Naive B cell (primary cell): ENCODE measurements around the gene SHROOM2. TPM values are rescaled to one million over a fixed set of nuclear protein-coding genes. Genes with fewer than 3 reads are reported as not detected.
"Not testable (repeated sequence)": the region's sequence is repeated elsewhere in the genome, so short reads cannot be mapped to it uniquely, and the experiment has no call there.

Source experiments
- ATAC-seq, 2 donors: fragments of 150-1000 bp; cut with Tn5 transposase; 2 replicates each; pipeline ENCODE4 v1.10.0; 2021; ENCODE audit warnings: low read depth in 2 of 2, mild to moderate bottlenecking in 2 of 2, moderate library complexity in 2 of 2
- DNase-seq: peaks from one replicate; pipeline ENCODE4 v3.0.0; 2022
- H3K27ac Mint-ChIP-seq, 6 donors: one replicate each; pipeline ENCODE4 v1.8.0; 2020 to 2022; ENCODE audit warnings: mild to moderate bottlenecking in 6 of 6, mixed read lengths in 6 of 6, moderate library complexity in 5 of 6, inconsistent platforms in 2 of 6
- H3K27me3 Mint-ChIP-seq, 3 donors: one replicate each; pipeline ENCODE4 v1.8.0; 2021 to 2022; ENCODE audit warnings: mixed read lengths in 3 of 3, mild to moderate bottlenecking in 1 of 3
- H3K36me3 Mint-ChIP-seq, 2 donors: one replicate each; pipeline ENCODE4 v1.8.0; 2020 to 2022; ENCODE audit warnings: mixed read lengths in 2 of 2, inconsistent platforms in 1 of 2, mild to moderate bottlenecking in 1 of 2
- H3K4me1 Mint-ChIP-seq, 3 donors: one replicate each; pipeline ENCODE4 v1.8.0; 2020 to 2022; ENCODE audit warnings: mixed read lengths in 3 of 3, inconsistent platforms in 1 of 3, mild to moderate bottlenecking in 1 of 3, moderate library complexity in 1 of 3
- H3K4me3 Mint-ChIP-seq, 8 donors: one replicate each; pipeline ENCODE4 v1.8.0; 2020 to 2022; ENCODE audit warnings: mild to moderate bottlenecking in 8 of 8, mixed read lengths in 8 of 8, moderate library complexity in 8 of 8, inconsistent platforms in 2 of 8
- H3K9me3 Mint-ChIP-seq, 7 donors: one replicate each; pipeline ENCODE4 v1.8.0; 2020 to 2022; ENCODE audit warnings: mixed read lengths in 7 of 7, mild to moderate bottlenecking in 5 of 7, inconsistent platforms in 2 of 7, moderate library complexity in 1 of 7
- polyA plus RNA-seq, 6 donors: library from polyadenylated mRNA; unstranded; fragments of 300-500 nt; fragmentation: Illumina TruSeq; gene quantifications; one replicate each; pipeline ENCODE4 v1.2.3, GENCODE V29; 2021; ENCODE audit warnings: low read depth in 6 of 6

Gene SHROOM2
- polyA plus RNA-seq, 6 donors from 2014 or later = not detected

DNA sequence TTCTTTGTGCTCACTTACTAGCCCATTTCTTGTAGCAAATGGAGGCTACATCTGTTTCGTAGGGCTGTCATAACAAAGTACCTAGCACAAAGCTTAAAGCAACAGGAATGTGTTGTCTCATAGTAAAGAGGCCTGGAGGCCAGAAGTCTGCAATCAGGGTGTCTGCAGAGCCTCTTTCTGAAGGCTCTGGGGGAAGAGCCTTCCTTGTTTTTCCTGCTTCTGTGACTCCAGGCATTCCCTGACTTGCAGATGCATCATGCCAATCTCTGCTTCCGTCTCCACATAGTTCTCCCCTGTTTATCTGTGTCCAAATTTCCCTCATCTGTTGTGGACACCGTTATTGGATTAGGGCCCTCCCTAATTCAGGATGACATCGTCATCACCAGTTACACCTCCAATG, 67.1 kb downstream of the SHROOM2 start:
- DNase-seq (no peak), ATAC-seq (no peak)
- Mint-ChIP-seq H3K9me3 (no peaks in the 10 kb centered on the region), H3K27ac (peak overlapping the region in 1 of 6 donors; percentile 44), H3K4me1 (no peaks in the 10 kb centered on the region), H3K27me3 (peaks cover 5 to 20% (median 8%) of the 10 kb centered on the region in 3 donors), H3K4me3 (no peak overlapping the region), H3K36me3 (no peaks in the 10 kb centered on the region)

- H3K4me1 Mint-ChIP-seq = no peaks in the 10 kb centered on the region
- ATAC-seq = no peak
- no peak overlapping the region for H3K4me3 Mint-ChIP-seq
- H3K27ac Mint-ChIP-seq = no peak overlapping the region
- H3K27me3 Mint-ChIP-seq = peaks cover 8 to 42% (median 12%) of the 10 kb centered on the region in 3 donors
- peaks cover 0 to 3% (median 0%) of the 10 kb centered on the region in 7 donors for H3K9me3 Mint-ChIP-seq
- no peaks in the 10 kb centered on the region for H3K36me3 Mint-ChIP-seq
- no peak for DNase-seq
These were observed 69.5 kb downstream of the SHROOM2 start for GRCh38 chrX:9855561-9856283.

DNA sequence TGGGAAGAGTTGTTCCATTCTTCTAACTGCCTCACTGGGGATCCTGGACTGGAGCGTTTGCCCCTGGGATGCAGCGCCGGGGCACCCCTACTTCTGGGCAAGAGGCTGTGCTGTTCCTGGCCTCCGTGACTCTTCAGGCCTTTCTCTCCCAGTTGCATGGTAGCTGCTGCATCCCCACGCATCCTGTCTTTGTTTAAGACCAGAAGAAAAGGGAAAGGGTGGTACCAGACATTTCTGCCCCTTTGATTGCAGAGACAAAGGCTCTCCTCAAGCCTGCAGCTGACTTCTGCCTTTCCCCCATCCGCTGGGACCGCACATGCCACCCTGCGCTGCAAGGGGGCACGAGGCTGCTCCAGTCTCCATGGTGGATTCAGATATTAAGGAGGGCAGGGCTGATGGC, 70.4 kb downstream of the SHROOM2 start:
- Mint-ChIP-seq H3K27me3 (peaks cover 8 to 42% (median 12%) of the 10 kb centered on the region in 3 donors), H3K36me3 (no peaks in the 10 kb centered on the region), H3K27ac (peak overlapping the region in 1 of 6 donors; percentile 16), H3K4me3 (no peak overlapping the region), H3K9me3 (peaks cover 0 to 3% (median 0%) of the 10 kb centered on the region in 7 donors), H3K4me1 (no peaks in the 10 kb centered on the region)
- no peak for ATAC-seq
- no peak for DNase-seq

- DNase-seq (no peak), ATAC-seq (no peak)
- Mint-ChIP-seq H3K4me3 (no peak overlapping the region), H3K9me3 (peaks cover 0 to 3% (median 0%) of the 10 kb centered on the region in 7 donors), H3K4me1 (no peaks in the 10 kb centered on the region), H3K27ac (no peak overlapping the region), H3K36me3 (peaks cover 0 to under 1% of the 10 kb centered on the region in 2 donors), H3K27me3 (peaks cover 10 to 46% (median 12%) of the 10 kb centered on the region in 3 donors)
These were observed 71.6 kb downstream of the SHROOM2 start for GRCh38 chrX:9857575-9858474.

DNA sequence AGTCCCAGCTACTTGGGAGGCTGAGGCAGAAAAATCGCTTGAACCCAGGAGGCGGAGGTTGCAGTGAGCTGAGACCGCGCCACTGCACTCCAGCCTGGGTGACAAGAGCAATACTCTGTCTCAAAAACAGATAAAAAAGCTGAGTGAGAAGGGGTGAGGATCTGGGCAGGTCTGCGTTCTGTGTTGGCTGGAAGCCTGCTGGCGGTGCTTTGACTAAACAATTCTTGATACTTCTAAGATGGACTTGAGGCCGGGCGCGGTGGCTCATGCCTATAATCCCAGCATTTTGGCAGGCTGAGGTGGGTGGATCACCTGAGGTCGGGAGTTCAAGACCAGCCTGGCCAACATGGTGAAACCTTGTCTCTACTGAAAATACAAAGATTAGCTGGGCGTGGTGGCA, 72.5 kb downstream of the SHROOM2 start:
- peaks cover 11 to 46% (median 12%) of the 10 kb centered on the region in 3 donors for H3K27me3 Mint-ChIP-seq
- not testable (repeated sequence) for H3K9me3 Mint-ChIP-seq, ATAC-seq, H3K4me1 Mint-ChIP-seq, H3K36me3 Mint-ChIP-seq, DNase-seq, H3K4me3 Mint-ChIP-seq
- peak overlapping the region in 1 of 6 donors; percentile 80 for H3K27ac Mint-ChIP-seq

DNA sequence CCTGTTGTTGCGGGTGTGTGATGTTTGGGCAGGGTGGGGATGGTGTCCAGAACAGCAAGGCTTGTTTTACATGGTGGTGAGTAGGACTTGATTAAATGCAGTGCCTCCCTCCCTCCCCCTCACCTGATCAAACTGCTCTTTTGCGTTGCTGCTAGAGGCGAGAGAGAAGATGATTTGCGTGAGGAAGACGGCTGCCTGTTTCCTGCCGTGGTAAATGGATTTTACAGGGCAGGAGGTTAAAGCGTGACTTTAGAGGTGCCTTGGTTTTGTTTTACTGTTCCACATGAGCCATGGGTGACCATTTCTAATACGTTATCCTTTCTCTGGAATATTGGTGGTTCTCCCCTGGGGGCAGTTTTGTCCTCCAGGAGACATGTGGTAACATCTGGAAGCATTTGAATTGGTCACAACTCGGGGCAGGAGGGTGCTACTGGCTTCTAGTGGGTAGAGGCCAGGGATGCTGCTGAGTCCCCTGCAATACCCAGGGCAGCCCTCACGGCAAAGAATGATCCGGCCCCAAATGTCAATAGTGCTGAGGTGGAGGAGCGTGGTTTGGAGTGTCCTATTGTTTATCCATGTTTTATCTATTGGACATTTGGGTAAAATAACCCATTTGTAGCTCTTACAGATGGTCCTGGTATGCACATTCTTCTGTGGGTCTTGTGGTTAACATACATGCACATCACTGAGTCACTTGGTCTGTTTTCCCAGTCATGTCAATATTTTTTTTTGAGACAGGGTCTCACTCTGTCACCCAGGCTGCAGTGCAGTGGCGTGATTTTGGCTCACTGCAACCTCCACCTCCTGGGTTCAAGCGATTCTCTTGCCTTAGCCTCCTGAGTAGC, 73.7 kb downstream of the SHROOM2 start:
- no peak for ATAC-seq
- Mint-ChIP-seq H3K9me3 (peaks cover 0 to 4% (median 2%) of the 10 kb centered on the region in 7 donors), H3K27me3 (peaks cover 9 to 41% (median 12%) of the 10 kb centered on the region in 3 donors), H3K27ac (peak overlapping the region in 1 of 6 donors; percentile 1), H3K4me3 (no peak overlapping the region), H3K4me1 (no peaks in the 10 kb centered on the region), H3K36me3 (peaks cover 0 to 8% of the 10 kb centered on the region in 2 donors)
- DNase-seq = no peak

DNA sequence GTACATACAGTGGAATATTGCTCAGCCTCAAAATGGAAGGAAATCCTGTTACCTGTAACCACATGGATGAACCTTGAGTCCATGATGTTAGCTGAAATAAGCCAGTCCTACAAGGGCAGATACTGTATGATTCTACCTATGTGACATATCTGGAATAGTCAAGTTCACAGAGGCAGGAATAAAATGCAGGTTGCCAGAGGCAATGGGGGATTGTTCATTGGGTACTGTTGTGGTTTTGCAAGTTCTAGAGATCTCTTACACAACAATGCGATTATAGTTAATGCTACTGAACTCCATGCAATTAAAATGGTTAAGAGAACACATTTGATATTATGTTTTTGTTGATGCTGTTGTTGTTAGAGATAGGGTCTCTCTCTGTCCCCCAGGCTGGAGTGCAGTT, 74.6 kb downstream of the SHROOM2 start:
- peaks cover 0 to 4% (median 2%) of the 10 kb centered on the region in 7 donors for H3K9me3 Mint-ChIP-seq
- H3K4me1 Mint-ChIP-seq = no peaks in the 10 kb centered on the region
- peaks cover 9 to 41% (median 12%) of the 10 kb centered on the region in 3 donors for H3K27me3 Mint-ChIP-seq
- DNase-seq (no peak), ATAC-seq (no peak)
- H3K36me3 Mint-ChIP-seq = peaks cover 0 to 8% of the 10 kb centered on the region in 2 donors
- no peak overlapping the region for H3K4me3 Mint-ChIP-seq
- H3K27ac Mint-ChIP-seq = no peak overlapping the region

GRCh38 chrX:9861711-9862110, 75.5 kb downstream of the SHROOM2 start:
- H3K27ac Mint-ChIP-seq = no peak overlapping the region
- H3K9me3 Mint-ChIP-seq = peaks cover 0 to 4% (median 2%) of the 10 kb centered on the region in 7 donors
- ATAC-seq (no peak), DNase-seq (no peak)
- peaks cover 0 to 8% of the 10 kb centered on the region in 2 donors for H3K36me3 Mint-ChIP-seq
- no peak overlapping the region for H3K4me3 Mint-ChIP-seq
- H3K27me3 Mint-ChIP-seq = peaks cover 12 to 46% (median 16%) of the 10 kb centered on the region in 3 donors
- peaks cover 0 to 5% (median under 1%) of the 10 kb centered on the region in 3 donors for H3K4me1 Mint-ChIP-seq

GRCh38 chrX:9862525-9862924, 76.3 kb downstream of the SHROOM2 start:
- peaks cover 5 to 13% (median 8%) of the 10 kb centered on the region in 3 donors for H3K4me1 Mint-ChIP-seq
- H3K27me3 Mint-ChIP-seq = peaks cover 15 to 49% (median 25%) of the 10 kb centered on the region in 3 donors
- peak overlapping the region in 1 of 6 donors; percentile 29 for H3K27ac Mint-ChIP-seq
- no peak overlapping the region for H3K4me3 Mint-ChIP-seq
- ATAC-seq (no peak), DNase-seq (no peak)
- peaks cover 0 to 4% (median 2%) of the 10 kb centered on the region in 7 donors for H3K9me3 Mint-ChIP-seq
- peaks cover 0 to 8% of the 10 kb centered on the region in 2 donors for H3K36me3 Mint-ChIP-seq

GRCh38 chrX:9862953-9863352, 76.7 kb downstream of the SHROOM2 start:
- Mint-ChIP-seq H3K27ac (peak overlapping the region in 1 of 6 donors; percentile 29), H3K9me3 (peaks cover 0 to 4% (median 2%) of the 10 kb centered on the region in 7 donors), H3K36me3 (peaks cover 0 to 8% of the 10 kb centered on the region in 2 donors), H3K4me1 (peaks cover 7 to 14% (median 10%) of the 10 kb centered on the region in 3 donors), H3K27me3 (peaks cover 16 to 49% (median 26%) of the 10 kb centered on the region in 3 donors), H3K4me3 (no peak overlapping the region)
- ATAC-seq (no peak), DNase-seq (no peak)

- Mint-ChIP-seq H3K27me3 (peaks cover 16 to 44% (median 26%) of the 10 kb centered on the region in 3 donors), H3K9me3 (peaks cover 0 to 4% (median 3%) of the 10 kb centered on the region in 7 donors), H3K4me1 (peaks cover 7 to 14% (median 10%) of the 10 kb centered on the region in 3 donors), H3K4me3 (no peak overlapping the region), H3K27ac (no peak overlapping the region), H3K36me3 (peaks cover 0 to 8% of the 10 kb centered on the region in 2 donors)
- no peak for ATAC-seq
- DNase-seq = no peak
These were observed 77.8 kb downstream of the SHROOM2 start for GRCh38 chrX:9864011-9864410.

DNA sequence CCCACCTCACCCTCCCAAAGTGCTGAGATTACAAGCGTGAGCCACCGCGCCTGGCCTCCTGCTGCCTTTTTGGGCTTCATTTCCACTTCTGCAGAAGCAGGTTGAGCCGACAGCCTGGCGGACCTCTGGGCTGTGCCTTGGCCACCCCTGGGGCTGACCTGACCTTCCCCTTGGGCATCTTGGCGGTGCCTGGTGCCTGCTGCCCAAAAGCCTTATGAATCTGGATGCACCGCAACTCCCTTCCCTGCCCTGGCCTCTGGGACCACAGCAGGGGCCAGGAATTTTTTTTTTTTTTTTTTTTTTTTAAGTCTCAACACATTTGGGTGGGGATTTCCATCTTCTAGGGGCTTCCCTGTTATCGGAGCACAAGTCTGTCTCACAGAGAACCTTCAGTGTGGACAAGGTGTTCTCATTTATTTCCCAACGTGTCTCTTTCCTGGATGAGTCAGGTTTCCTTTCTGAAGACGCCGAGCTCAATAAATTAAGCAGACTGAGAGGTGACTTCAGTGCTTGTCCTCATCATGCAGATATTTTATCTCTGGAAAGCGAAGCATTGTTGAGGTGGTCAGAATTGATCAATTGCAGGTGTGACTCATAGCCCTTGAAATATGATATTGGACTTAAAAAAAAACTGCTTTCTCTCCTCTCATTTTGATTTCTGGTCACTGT, 79.7 kb downstream of the SHROOM2 start:
- Mint-ChIP-seq H3K36me3 (peaks cover 0 to 8% of the 10 kb centered on the region in 2 donors), H3K27ac (no peak overlapping the region), H3K4me3 (peak overlapping the region in 1 of 8 donors; percentile 74), H3K4me1 (peaks cover 7 to 14% (median 10%) of the 10 kb centered on the region in 3 donors), H3K27me3 (peaks cover 9 to 27% (median 26%) of the 10 kb centered on the region in 3 donors), H3K9me3 (peaks cover 0 to 4% (median 2%) of the 10 kb centered on the region in 7 donors)
- ATAC-seq = no peak
- no peak for DNase-seq
